GM12891 (cell line): ENCODE data around the gene YWHAB.

Experiments
- PAX5 ChIP-seq: IDR thresholded peaks from 2 replicates; pipeline ENCODE4 v1.6.1; 2011; ENCODE audit warnings: low read length, moderate library complexity, mild to moderate bottlenecking; ENCODE audit not compliant: insufficient read depth, severe bottlenecking
- POLR2A ChIP-seq: IDR thresholded peaks from 2 replicates; pipeline ENCODE4 v1.6.1; 2011; ENCODE audit warnings: low read depth, low read length, control low read depth
- POLR2AphosphoS5 ChIP-seq: IDR thresholded peaks from 2 replicates; pipeline ENCODE4 v1.6.1; 2011; ENCODE audit warnings: low read depth, low read length, control low read depth
- POU2F2 ChIP-seq: IDR thresholded peaks from 2 replicates; pipeline ENCODE4 v1.6.1; 2011; ENCODE audit warnings: low read depth, mild to moderate bottlenecking, control low read depth, low read length, moderate library complexity
- SPI1 ChIP-seq: IDR thresholded peaks from 2 replicates; pipeline ENCODE4 v1.6.1; 2011; ENCODE audit warnings: low read depth, low read length, control low read depth
- TAF1 ChIP-seq: IDR thresholded peaks from 2 replicates; pipeline ENCODE4 v1.6.1; 2011; ENCODE audit warnings: low read depth, low read length, control low read depth

GRCh38 chr20:44894959-44895358 lies 9.5 kb downstream of the YWHAB start:
- 0 out of 2 replicates have a peak, but pooled peaks have one; percentile 28 for TF ChIP-seq POLR2A
- no peak for TF ChIP-seq POLR2AphosphoS5
- TF ChIP-seq PAX5: no peak
- TF ChIP-seq TAF1: no peak
- no peak for TF ChIP-seq SPI1
- no peak for TF ChIP-seq POU2F2
